HUES6 (cell line): Measurements from ENCODE around the gene SIRT5.

Experiments used
- H3K27ac ChIP-seq: 2 replicates; pipeline ENCODE4 v1.7.0; 2013; ENCODE audit warnings: low read depth, mild to moderate bottlenecking, low read length, inconsistent platforms
- H3K27me3 ChIP-seq: 2 replicates; pipeline ENCODE4 v1.6.1; 2013; ENCODE audit warnings: low read length; ENCODE audit not compliant: control insufficient read depth, insufficient read depth
- H3K36me3 ChIP-seq: 2 replicates; pipeline ENCODE4 v1.6.1; 2013; ENCODE audit warnings: low read length; ENCODE audit not compliant: control insufficient read depth, insufficient read depth
- H3K4me1 ChIP-seq: 2 replicates; pipeline ENCODE4 v1.6.1; 2013; ENCODE audit warnings: low read length; ENCODE audit not compliant: control insufficient read depth, insufficient read depth
- H3K4me3 ChIP-seq: 2 replicates; pipeline ENCODE4 v1.5.1; 2013; ENCODE audit warnings: low read depth, low read length
- H3K9ac ChIP-seq: one replicate; pipeline ENCODE4 v1.6.1; 2013; ENCODE audit warnings: mild to moderate bottlenecking, low read length
- H3K9me3 ChIP-seq: 2 replicates; pipeline ENCODE4 v1.6.1; 2013; ENCODE audit warnings: low read depth, low read length; ENCODE audit not compliant: control insufficient read depth, insufficient read depth

SIRT5 gene

DNA sequence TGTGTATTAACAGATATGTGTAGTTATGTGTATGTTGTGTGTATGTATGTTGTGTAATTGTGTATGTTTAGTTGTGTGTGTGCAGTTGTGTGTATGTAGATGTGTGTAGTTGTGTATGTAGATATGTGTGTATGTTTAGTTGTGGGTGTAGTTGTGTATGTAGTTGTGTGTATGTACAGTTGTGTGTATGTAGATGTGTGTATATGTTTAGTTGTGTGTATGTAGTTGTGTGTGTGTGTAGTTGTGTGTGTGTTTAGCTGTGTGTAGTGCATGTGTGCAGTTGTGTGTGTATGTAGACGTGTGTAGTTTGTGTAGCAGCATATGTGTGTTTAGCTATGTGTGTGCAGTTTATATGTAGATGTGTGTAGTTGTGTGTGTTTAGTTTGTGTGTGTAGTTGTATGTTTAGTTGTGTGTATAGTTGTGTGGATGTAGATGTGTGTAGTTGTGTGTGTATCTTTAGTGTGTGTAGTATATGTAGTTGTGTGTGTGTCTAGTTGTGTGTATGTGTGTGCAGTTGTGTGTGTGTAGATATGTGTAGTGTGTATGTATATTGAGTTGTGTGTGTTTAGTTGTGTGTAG is 16.3 kb downstream of the SIRT5 start:
- no peak overlapping the region for H3K4me3 ChIP-seq
- no peaks in the 10 kb centered on the region for H3K9me3 ChIP-seq
- peaks cover 64% of the 10 kb centered on the region for H3K36me3 ChIP-seq
- H3K9ac ChIP-seq, result no peak overlapping the region
- no peak overlapping the region for H3K27ac ChIP-seq
- no peaks in the 10 kb centered on the region for H3K27me3 ChIP-seq
- no peaks in the 10 kb centered on the region for H3K4me1 ChIP-seq

DNA sequence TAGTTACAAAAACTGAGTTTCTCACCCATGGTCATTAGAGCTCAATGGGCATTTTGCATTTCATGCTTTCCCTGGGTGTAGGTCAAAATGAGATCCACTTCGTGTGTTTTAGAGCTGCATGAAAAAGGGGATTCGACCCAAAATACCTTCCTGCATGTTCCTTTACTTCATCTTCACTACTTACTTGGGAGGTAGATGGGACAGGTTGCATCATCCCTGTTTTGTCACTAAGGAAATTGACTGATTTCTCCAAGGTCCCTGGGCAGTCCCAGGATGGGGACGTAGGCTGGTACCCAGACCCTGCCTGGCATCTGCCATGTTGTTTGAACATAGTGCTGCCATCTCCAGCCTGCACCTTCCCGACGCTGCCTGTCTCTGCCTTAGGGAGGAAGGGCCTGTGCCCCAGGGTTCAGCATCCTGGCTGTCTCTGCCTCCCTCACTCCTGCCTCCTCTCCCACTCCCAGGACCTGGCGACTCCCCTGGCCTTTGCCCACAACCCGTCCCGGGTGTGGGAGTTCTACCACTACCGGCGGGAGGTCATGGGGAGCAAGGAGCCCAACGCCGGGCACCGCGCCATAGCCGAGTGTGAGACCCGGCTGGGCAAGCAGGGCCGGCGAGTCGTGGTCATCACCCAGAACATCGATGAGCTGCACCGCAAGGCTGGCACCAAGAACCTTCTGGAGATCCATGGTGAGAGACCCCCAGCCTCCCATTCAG is 17.0 kb downstream of the SIRT5 start:
- H3K27ac ChIP-seq, result no peak overlapping the region
- H3K4me1 ChIP-seq, result no peaks in the 10 kb centered on the region
- no peak overlapping the region for H3K9ac ChIP-seq
- no peaks in the 10 kb centered on the region for H3K9me3 ChIP-seq
- H3K27me3 ChIP-seq, result no peaks in the 10 kb centered on the region
- H3K4me3 ChIP-seq, result no peak overlapping the region
- H3K36me3 ChIP-seq, result peaks cover 70% of the 10 kb centered on the region

DNA sequence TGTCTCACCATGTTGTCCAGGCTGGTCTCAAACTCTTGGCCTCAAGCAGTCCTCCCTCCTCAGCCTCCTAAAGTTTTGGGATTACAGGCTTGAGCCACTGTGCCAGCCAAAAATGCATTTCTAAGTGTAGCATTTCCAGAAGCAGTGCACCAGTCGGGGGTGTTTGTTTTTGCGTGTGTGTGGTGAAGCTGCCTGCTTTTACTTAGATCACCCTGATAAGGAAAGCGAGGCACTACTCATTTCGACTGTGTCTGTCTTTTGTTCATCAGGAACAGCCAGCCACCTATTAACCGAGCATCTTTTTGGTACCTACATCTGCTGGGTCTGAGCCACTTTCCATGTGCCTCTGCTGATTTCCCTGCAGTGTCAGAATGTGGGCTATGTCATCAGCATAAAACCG is 18.7 kb downstream of the SIRT5 start:
- H3K27me3 ChIP-seq, result no peaks in the 10 kb centered on the region
- H3K27ac ChIP-seq, result no peak overlapping the region
- H3K4me1 ChIP-seq, result no peaks in the 10 kb centered on the region
- no peak overlapping the region for H3K4me3 ChIP-seq
- H3K9ac ChIP-seq, result no peak overlapping the region
- H3K9me3 ChIP-seq, result no peaks in the 10 kb centered on the region
- H3K36me3 ChIP-seq, result peaks cover 65% of the 10 kb centered on the region

DNA sequence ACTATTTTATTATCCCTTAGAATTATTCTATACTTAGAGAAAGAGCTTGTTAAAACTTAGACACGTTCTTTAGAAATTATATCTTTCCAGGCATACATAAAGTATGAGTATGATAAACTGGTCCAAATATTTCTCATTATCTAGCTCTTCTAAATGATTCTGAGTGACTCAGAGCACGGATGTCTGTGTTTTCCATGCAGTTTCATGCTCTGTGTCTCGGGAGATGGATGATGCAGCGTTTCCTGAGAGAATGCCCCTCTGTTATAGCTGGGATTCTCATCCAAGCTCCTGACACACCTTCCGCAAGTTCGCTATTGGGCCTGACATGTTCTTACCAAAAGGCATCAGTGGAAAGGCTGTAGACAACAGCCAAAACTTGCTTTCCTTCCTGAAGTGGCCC is 19.3 kb downstream of the SIRT5 start:
- no peaks in the 10 kb centered on the region for H3K27me3 ChIP-seq
- no peaks in the 10 kb centered on the region for H3K9me3 ChIP-seq
- H3K9ac ChIP-seq, result no peak overlapping the region
- H3K27ac ChIP-seq, result no peak overlapping the region
- H3K4me3 ChIP-seq, result no peak overlapping the region
- peaks cover 64% of the 10 kb centered on the region for H3K36me3 ChIP-seq
- H3K4me1 ChIP-seq, result no peaks in the 10 kb centered on the region

DNA sequence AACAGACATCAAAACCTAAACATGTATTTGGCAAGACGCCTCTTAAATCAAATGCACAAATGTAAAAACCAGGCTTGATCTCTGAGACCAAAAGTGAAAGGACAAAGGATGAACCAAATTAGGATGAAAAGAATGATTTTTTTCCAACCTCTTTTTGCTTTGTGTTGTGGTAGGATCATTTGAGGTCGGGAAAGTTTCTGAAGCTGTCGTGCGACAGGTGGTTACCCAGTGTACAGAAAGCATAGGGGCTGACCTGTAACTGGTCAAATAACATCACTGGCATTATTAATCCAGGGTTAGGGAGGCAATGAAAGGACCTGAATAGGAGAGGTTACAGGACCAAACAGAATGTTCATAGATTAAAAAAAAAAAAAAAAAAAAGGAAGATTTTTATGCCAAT is 22.7 kb downstream of the SIRT5 start:
- no peak overlapping the region for H3K9ac ChIP-seq
- H3K27ac ChIP-seq, result no peak overlapping the region
- no peaks in the 10 kb centered on the region for H3K27me3 ChIP-seq
- no peaks in the 10 kb centered on the region for H3K4me1 ChIP-seq
- no peaks in the 10 kb centered on the region for H3K9me3 ChIP-seq
- peaks cover 65% of the 10 kb centered on the region for H3K36me3 ChIP-seq
- no peak overlapping the region for H3K4me3 ChIP-seq

DNA sequence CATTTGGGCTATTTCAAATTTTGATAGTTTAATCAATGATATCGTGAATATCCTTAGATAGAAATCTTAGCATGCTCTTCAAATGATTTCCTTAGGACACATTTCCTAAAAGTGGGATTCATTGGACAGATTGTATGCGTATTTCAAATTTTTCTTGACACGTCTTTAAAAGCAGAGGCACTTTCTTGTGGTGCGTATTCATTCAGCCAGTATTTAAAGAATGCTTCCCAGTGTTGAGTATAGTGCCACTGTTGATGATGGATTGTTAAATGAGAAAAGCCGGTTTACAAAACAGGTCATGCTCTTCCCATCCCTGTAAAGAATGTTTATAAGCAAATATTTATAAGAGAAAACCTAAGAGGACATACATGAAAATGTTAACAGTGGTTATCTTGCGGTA is 25.6 kb downstream of the SIRT5 start:
- no peak overlapping the region for H3K9ac ChIP-seq
- no peaks in the 10 kb centered on the region for H3K4me1 ChIP-seq
- H3K27ac ChIP-seq, result no peak overlapping the region
- peaks cover 57% of the 10 kb centered on the region for H3K36me3 ChIP-seq
- H3K9me3 ChIP-seq, result no peaks in the 10 kb centered on the region
- H3K27me3 ChIP-seq, result no peaks in the 10 kb centered on the region
- H3K4me3 ChIP-seq, result no peak overlapping the region

DNA sequence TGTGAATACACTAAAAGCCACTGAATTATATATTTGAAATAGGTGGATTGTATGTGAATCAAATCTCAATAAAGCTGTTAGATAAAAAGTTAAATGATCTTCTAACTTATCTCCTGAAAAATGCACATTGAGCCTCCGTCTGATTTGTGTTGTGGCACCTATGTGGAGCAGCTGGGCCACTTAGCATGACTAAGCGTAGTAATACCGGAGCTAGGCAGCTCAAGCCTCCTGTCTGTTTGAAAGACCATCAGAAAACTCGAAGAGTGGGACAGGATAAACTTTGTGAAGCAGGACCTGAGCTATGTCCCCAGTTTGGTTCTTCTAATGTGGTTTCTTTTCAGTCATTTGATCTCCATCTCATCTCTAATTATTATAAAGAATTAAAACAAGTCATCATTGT is 29.7 kb downstream of the SIRT5 start:
- Histone ChIP-seq H3K9ac (no peak overlapping the region), H3K36me3 (peaks cover 37% of the 10 kb centered on the region), H3K27ac (no peak overlapping the region), H3K4me3 (no peak overlapping the region), H3K27me3 (no peaks in the 10 kb centered on the region), H3K4me1 (no peaks in the 10 kb centered on the region), H3K9me3 (no peaks in the 10 kb centered on the region)

DNA sequence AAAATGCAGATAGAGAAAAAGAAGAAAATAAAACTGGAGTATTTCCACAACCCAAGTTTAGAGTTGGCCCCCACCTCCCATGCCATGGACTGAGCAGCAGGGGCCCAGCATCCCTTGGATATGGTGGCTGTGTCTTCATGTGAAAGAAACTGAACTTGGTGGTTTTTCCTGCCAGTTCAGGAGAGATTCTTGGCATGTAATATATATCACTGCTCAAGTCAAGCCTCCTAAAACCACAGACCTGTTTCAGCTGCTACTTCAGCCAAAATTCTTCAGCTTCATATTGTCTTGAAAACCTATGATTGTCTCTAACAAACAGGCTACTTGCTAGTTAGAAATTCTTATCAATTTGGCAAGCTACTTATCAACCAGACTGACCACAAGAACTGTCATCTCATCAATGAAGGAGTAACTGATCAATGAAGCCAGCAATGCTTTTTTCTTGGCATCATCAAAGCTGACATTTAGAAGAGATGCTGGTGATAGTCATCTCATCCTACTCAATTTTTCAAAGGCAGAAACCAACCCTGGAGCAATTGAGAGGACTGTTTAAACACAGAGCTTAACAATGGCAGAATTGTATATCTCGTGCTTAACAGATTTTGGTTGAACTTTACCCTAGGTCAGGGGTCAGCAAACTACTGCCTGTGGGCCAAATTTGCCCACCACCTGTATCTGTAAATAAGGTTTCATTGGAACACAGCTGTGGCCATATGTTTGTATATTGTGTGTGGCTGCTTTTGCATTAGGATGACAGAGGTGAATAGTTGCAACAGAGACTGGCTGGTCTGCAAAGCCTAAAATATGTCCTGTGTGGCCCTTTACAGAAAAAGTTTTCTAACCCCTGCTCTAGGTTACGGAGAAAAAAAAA is 30.4 kb downstream of the SIRT5 start:
- peaks cover 33% of the 10 kb centered on the region for H3K36me3 ChIP-seq
- no peak overlapping the region for H3K9ac ChIP-seq
- H3K27me3 ChIP-seq, result no peaks in the 10 kb centered on the region
- H3K9me3 ChIP-seq, result no peaks in the 10 kb centered on the region
- H3K4me1 ChIP-seq, result no peaks in the 10 kb centered on the region
- H3K4me3 ChIP-seq, result no peak overlapping the region
- H3K27ac ChIP-seq, result no peak overlapping the region

DNA sequence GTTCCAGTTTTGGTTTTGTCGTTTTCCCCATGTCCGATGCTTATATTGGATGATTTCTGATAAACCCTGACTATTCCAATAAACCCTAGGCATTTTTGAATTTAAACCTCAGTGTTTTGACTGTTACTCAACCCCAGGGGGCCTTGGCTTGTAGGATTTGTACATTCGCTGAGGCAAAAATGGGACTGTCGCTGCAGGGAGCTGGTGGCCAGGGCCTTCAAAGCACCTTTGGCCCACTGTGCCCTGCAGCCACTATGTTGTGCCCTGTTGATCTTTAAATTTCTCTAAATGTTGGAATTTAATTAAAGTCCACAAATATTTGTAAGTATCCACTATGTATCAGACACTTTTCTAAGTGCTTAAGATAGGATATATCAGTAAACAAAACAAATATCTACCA is 31.2 kb downstream of the SIRT5 start:
- Histone ChIP-seq H3K9me3 (no peaks in the 10 kb centered on the region), H3K36me3 (peaks cover 26% of the 10 kb centered on the region), H3K27ac (no peak overlapping the region), H3K9ac (no peak overlapping the region), H3K4me3 (no peak overlapping the region), H3K27me3 (no peaks in the 10 kb centered on the region), H3K4me1 (no peaks in the 10 kb centered on the region)

DNA sequence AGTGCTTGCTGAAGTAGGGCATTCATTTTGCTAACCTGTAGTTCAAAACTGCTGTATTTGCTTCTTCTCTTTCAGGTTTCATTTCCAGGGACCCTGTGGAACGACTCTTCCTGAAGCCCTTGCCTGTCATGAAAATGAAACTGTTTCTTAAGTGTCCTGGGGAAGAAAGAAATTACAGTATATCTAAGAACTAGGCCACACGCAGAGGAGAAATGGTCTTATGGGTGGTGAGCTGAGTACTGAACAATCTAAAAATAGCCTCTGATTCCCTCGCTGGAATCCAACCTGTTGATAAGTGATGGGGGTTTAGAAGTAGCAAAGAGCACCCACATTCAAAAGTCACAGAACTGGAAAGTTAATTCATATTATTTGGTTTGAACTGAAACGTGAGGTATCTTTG is 37.3 kb downstream of the SIRT5 start:
- Histone ChIP-seq H3K27me3 (no peaks in the 10 kb centered on the region), H3K27ac (no peak overlapping the region), H3K9me3 (no peaks in the 10 kb centered on the region), H3K9ac (no peak overlapping the region), H3K36me3 (peaks cover 16% of the 10 kb centered on the region), H3K4me3 (no peak overlapping the region), H3K4me1 (peaks cover 6% of the 10 kb centered on the region; the same call in 1 of the 2 replicates)

DNA sequence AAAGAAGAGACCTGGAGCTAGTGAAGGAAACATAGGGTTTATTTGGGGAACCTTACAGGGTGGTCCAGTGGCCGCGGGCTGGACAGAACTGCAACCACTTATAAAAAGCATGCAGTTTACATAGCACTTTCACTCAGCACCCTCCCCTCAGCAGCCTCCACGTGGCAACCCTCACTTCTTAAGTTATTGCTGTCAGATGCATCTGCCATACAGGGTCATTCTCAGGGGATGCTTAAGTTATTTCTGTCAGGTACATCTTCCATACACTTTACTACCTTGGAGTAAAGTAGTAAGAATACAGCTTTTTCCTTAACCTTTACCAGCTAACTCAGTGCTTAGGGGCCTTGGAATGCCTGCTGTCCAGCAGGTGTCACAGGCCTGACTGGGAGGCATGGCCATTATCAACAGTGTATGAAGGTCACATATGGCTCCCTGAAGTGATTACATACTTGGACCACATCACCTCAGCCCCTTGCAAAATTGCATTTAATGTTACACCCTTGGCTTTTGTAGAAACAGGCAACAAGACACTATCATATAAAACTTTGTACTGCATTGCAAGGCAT is 38.7 kb downstream of the SIRT5 start:
- Histone ChIP-seq H3K4me1 (peaks cover 6% of the 10 kb centered on the region; the same call in 1 of the 2 replicates), H3K27ac (no peak overlapping the region)

More for the DNA sequence above, 38.7 kb downstream of the SIRT5 start:
- H3K36me3 ChIP-seq, result peaks cover 25% of the 10 kb centered on the region
- no peaks in the 10 kb centered on the region for H3K27me3 ChIP-seq
- no peak overlapping the region for H3K4me3 ChIP-seq
- H3K9ac ChIP-seq, result no peak overlapping the region
- H3K9me3 ChIP-seq, result no peaks in the 10 kb centered on the region
